ENCODE measurements around the gene RNASE1.

DNA sequence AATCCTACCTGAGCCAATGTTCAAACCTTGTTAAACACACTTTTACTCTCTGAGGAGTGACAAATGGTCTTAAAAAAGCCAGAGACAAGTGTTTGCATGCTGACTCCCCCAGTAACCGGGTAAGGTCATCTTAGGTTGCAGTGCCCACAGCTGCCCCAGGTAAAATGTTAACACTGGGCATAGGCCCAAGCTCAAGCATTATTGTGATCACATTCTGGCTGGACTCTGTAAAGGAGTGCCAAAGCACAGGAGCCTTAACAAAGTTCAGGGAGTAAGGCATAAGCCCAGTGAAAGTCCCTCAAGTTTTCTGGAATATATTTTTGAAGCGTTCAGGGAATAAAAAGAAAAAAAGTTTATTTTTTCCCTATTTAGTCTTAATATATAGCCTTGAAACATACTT is 48.3 kb downstream of the RNASE1 start:
- TF ChIP-seq MXI1 (conservative IDR thresholded peaks at IDR 0.05; ENCODE audit: poor library complexity, severe bottlenecking) = no peak
- TF ChIP-seq, protein P1, sequence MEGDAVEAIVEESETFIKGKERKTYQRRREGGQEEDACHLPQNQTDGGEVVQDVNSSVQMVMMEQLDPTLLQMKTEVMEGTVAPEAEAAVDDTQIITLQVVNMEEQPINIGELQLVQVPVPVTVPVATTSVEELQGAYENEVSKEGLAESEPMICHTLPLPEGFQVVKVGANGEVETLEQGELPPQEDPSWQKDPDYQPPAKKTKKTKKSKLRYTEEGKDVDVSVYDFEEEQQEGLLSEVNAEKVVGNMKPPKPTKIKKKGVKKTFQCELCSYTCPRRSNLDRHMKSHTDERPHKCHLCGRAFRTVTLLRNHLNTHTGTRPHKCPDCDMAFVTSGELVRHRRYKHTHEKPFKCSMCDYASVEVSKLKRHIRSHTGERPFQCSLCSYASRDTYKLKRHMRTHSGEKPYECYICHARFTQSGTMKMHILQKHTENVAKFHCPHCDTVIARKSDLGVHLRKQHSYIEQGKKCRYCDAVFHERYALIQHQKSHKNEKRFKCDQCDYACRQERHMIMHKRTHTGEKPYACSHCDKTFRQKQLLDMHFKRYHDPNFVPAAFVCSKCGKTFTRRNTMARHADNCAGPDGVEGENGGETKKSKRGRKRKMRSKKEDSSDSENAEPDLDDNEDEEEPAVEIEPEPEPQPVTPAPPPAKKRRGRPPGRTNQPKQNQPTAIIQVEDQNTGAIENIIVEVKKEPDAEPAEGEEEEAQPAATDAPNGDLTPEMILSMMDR (IDR thresholded peaks at IDR 0.05; ENCODE audit: poor library complexity, severe bottlenecking) = no peak
- TF ChIP-seq EP300 (conservative IDR thresholded peaks at IDR 0.05; ENCODE audit: poor library complexity, severe bottlenecking) = no peak
- TF ChIP-seq POLR2AphosphoS5 (IDR thresholded peaks at IDR 0.05) = no peak
- TF ChIP-seq, protein P2, sequence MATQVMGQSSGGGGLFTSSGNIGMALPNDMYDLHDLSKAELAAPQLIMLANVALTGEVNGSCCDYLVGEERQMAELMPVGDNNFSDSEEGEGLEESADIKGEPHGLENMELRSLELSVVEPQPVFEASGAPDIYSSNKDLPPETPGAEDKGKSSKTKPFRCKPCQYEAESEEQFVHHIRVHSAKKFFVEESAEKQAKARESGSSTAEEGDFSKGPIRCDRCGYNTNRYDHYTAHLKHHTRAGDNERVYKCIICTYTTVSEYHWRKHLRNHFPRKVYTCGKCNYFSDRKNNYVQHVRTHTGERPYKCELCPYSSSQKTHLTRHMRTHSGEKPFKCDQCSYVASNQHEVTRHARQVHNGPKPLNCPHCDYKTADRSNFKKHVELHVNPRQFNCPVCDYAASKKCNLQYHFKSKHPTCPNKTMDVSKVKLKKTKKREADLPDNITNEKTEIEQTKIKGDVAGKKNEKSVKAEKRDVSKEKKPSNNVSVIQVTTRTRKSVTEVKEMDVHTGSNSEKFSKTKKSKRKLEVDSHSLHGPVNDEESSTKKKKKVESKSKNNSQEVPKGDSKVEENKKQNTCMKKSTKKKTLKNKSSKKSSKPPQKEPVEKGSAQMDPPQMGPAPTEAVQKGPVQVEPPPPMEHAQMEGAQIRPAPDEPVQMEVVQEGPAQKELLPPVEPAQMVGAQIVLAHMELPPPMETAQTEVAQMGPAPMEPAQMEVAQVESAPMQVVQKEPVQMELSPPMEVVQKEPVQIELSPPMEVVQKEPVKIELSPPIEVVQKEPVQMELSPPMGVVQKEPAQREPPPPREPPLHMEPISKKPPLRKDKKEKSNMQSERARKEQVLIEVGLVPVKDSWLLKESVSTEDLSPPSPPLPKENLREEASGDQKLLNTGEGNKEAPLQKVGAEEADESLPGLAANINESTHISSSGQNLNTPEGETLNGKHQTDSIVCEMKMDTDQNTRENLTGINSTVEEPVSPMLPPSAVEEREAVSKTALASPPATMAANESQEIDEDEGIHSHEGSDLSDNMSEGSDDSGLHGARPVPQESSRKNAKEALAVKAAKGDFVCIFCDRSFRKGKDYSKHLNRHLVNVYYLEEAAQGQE (IDR thresholded peaks at IDR 0.05; ENCODE audit: borderline replicate concordance) = no peak
- TF ChIP-seq TAF1 (IDR thresholded peaks at IDR 0.05; ENCODE audit: low read depth) = no peak
- TF ChIP-seq RAD21 (conservative IDR thresholded peaks at IDR 0.05) = no peak
- TF ChIP-seq EZH2 (IDR thresholded peaks at IDR 0.05; ENCODE audit: borderline replicate concordance, insufficient read depth, low read length, poor library complexity, severe bottlenecking) = no peak

Data from neural cell (in vitro differentiated cells).